HG03135 (cell line): ENCODE data around the gene USP31.
"Not testable (repeated sequence)": the region's sequence is repeated elsewhere in the genome, so short reads cannot be mapped to it uniquely, and the experiment has no call there.

Experiments used
- ATAC-seq: cut with Tn5 transposase; IDR thresholded peaks from one replicate; pipeline ENCODE4 v1.9.1; 2021; ENCODE audit warnings: mild to moderate bottlenecking, moderate library complexity; ENCODE audit not compliant: unreplicated experiment

The USP31 gene

GRCh38 chr16:23101012-23101550 lies 48.2 kb downstream of the USP31 start:
- ATAC-seq, result no peak

GRCh38 chr16:23096450-23096849 lies 52.8 kb downstream of the USP31 start:
- ATAC-seq, result not testable (repeated sequence)

DNA sequence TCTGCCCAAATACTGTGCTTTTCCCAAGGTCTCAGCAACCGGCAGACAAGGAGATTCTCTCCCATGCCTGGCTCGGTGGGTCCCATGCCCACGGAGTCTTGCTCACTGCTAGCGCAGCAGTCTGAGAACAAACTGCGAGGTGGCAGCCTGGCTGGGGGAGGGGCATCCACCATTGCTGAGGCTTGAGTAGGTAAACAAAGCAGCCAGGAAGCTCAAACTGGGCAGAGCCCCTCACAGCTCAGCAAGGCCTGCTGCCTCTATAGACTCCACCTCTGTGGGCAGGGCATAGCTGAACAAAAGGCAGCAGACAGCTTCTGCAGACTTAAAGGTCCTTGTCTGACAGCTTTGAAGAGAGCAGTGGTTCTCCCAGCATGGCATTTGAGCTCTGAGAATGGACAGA lies 55.1 kb downstream of the USP31 start:
- ATAC-seq, result not testable (repeated sequence)

GRCh38 chr16:23092801-23093117 lies 56.5 kb downstream of the USP31 start:
- ATAC-seq, result no peak

DNA sequence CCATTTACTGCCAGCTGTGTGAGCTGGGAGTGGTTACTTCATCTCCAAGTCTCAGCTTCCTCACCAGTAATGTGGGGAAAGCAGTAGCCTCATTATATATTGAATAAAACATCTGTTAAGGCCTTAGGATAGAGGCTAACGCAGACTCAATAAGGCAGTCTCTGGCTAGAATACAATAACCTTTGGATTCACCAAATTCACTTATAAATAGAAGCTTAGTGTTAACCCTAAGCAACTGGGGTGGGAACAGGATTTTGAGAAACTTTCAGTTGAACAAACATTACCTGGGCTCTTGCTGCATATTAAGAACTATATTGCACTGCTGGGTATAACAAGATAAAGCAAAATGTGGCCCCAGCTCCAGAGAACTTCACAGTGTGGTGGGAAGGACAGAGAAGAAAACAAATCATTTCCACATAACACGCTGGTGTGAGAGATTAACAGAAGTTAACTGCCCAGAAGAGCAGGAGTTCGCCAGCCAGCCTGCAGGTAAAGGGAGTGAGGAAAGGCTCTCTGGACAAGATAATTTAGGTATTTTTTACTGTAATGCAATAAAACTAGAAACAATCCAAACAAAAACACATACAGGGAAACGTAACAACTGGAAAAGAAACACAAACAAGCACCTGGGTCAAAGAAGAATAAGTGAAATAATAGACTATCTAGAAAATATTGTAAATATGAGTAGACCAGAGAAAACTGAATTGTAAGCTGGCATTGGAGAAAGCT lies 57.0 kb downstream of the USP31 start:
- ATAC-seq, result no peak

DNA sequence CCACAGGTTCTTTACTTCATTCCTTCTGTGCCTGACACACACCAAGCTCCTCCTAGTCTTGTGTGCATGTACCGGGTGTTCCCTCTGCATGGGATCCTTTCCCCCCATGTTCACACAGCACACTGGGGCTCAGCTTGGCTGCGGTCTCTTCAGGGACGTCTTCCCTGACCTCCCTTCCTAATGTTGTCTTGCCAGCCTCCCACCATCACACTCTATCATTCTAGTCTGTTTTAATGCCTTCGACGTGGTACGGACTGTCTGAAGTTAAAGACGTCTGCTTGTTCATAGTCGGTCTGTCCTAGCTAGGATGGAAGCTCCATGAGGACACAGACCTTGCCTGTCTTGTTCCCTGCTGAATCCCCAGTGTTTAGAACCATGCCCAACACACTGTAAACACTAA lies 60.1 kb downstream of the USP31 start:
- no peak for ATAC-seq

- no peak for ATAC-seq
Measured at GRCh38 chr16:23088018-23088417, 61.2 kb downstream of the USP31 start.

DNA sequence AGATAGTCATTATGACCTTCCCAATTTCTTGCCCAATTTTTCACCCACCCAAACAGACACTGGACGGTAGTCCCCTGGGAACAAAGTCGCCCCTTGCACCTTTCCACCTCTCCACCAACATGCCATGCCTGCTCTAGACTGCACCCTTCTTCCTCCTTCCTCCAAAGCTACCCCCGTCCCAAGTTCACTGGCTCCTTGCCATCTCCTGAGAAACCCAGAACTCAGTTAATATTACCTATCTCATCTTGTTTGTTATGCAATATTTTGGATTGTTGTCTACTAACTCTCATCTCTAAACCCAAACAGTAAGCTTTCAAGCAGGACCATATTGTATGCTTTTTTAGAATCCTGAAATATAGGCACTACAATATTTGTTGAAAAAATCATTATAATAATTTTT lies 63.3 kb downstream of the USP31 start:
- no peak for ATAC-seq

- ATAC-seq, result no peak
Measured at GRCh38 chr16:23082161-23082788, 67.0 kb downstream of the USP31 start.

- no peak for ATAC-seq
Measured at GRCh38 chr16:23081675-23082119, 67.6 kb downstream of the USP31 start.

DNA sequence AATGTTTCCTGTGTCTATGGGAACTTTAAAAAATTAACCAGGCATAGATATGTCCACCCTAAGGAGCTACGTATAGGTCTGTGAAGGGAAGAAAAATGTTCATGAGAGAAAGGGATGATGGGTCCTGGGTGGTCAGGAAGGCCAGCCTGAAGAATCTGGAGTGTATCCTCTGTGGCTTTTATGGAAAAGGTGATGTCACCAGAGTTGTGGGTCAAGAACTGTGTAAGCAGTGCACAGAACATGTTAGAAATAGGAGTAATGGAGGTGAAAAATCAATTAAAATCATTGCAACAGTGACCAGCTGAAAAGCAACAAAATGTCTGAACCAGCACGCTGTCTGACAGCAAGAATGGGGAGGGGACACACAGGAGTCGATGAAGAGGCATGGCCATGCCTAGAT lies 68.5 kb downstream of the USP31 start:
- ATAC-seq, result no peak

- ATAC-seq, result no peak
Measured at GRCh38 chr16:23080329-23080728, 68.9 kb downstream of the USP31 start.

DNA sequence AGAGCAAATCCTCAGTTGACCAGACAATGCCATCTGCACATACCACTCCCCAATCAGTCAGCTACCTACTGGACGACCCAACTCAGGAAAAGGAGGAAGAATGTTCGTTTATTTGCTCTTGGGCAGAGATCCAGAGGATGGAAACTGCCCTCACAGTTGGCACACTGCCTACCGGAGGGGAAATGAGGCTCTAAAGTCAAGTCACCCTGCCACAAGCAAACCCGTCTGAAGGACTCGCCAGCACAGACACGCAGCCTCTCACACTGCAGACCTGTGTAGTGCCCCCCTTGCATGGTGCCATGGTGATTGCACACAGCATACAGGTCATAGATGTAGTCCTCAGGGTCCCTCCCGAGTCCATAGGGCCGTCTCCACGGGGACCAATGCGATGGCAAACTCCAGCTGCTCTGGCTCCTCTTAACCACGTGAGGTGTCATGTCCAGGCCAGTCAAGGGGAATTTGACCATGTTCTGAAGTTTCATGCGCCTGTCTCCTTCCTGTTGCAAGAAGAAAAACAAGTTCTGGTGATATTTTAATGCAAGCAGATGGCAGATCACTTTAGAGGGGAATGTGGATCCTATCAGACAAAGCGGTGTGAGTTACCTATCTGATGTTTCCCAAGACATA lies 69.5 kb downstream of the USP31 start:
- ATAC-seq, result no peak

GRCh38 chr16:23074423-23074822 lies 74.8 kb downstream of the USP31 start:
- ATAC-seq, result no peak

GRCh38 chr16:23072769-23073549 lies 76.3 kb downstream of the USP31 start:
- ATAC-seq, result no peak

DNA sequence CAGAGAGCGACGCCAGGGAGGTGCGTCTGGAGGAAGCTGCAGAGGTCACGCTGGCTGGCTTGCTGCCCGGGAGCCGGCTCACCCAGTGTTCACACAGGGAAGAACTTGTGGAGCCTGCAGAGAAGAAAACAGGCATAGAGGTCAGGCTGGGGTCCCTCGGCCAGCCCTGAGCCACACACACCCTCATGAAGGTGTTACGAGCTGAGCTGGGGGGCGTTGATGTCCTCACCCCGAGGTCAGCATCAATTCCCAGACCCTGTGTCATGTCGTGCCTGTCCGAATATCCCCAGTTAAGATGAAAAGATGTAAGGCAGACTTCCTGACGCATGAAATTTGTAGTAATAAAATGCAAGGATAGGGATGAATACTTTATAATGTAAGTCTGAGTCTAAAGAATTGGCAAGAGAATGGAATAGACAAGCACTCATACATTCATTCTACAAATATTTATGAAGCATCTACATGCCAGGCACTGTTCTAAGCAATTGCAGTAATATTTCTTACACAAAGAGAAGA lies 77.1 kb downstream of the USP31 start:
- no peak for ATAC-seq

GRCh38 chr16:23071196-23072083 lies 77.8 kb downstream of the USP31 start:
- no peak for ATAC-seq

DNA sequence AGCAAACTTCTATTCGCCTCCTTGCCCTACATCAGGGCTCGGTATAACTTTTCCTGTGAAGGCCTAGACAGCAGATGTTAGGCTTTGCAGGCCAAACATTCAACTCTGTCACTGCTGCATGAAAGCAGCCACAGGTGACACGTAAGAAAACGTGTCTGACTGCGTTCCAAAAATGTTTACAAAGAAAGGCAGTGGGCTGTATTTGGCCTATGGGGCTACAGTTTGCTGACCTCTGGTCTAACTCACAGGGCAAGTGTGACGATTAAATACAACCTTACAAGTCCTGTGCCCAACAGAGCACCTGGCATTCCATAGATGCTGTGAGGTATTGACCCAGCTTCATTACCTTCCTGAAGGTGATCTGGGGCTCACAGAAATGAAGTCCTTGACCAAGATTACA lies 79.4 kb downstream of the USP31 start:
- ATAC-seq, result no peak

DNA sequence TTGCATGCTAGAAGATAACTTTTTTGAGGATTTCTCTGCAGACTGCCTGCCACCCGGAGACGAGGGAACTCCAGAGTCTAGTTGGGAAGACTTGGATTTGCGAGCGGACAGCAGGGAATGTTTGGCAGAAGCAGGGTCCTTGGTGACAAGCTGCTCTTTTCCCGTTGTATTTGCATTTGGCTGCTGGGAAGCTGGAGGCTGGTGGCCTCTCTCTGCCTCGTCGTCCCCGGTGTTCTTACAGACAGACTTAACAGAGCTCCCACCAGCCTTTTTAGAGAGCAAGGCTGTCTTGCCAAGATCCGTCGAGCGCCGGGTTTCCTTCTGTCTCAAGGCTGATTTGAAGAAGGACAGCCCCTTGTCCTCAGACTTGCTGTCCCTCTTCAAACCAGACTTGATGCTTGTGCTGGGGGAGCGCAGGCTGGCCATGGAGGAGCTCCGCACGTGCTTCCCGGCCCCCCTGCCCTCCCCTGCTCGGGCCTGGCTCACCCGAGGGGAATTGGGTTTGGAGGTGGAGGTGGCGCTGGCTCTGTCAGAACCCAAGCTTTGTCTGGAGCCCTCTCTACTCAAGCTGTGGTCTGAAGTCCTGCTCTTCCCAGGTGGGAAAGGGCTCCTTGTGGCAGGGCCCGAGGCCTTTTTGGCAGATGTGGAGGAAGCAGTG lies 81.0 kb downstream of the USP31 start:
- ATAC-seq, result no peak

DNA sequence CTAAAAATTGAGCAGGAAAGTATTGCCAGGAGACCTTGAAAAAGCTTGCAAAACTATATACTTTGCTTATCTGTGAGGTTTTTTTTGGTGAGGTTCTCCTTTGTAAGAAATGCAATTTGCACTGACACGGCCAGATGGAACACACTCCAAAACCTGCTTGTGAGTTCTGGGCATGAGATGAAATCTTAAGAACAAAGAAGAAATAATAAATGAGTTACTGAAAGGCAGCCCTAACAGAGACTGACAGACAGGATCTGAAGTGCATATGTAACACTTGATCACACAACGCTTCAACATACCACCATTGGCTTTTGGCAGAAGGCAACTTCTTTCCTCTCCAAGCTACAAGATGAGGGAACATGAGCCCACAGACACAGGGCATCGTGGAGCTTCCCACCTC lies 82.6 kb downstream of the USP31 start:
- no peak for ATAC-seq
